GM18873 (cell line): ENCODE data around the gene FUT6.

Source experiments
- ATAC-seq: cut with Tn5 transposase; IDR thresholded peaks from one replicate; pipeline ENCODE4 v1.9.1; 2021; ENCODE audit warnings: mild to moderate bottlenecking, moderate library complexity, moderate number of reproducible peaks; ENCODE audit not compliant: unreplicated experiment, low FRiP score

Gene FUT6

DNA sequence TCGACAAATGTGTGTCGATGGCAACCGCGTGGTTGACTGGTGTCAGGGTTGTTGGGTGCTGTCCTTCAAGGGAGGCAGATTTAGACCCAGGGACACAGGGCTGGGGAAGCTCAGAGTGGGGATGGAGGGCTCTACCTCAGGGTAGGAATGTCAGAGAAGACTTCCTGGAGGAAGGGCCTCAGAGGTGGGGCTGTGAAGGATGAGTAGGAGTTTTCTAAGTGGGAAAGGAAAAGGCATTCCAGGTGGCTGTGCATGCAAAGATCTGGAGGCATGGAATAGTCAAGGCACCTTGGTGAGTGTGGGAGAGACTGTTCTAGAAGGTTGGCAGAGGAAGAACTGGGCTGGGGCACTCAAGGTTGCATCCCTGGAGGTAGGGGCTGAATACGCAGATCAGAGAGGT lies 32.6 kb downstream of the FUT6 start:
- no peak for ATAC-seq

DNA sequence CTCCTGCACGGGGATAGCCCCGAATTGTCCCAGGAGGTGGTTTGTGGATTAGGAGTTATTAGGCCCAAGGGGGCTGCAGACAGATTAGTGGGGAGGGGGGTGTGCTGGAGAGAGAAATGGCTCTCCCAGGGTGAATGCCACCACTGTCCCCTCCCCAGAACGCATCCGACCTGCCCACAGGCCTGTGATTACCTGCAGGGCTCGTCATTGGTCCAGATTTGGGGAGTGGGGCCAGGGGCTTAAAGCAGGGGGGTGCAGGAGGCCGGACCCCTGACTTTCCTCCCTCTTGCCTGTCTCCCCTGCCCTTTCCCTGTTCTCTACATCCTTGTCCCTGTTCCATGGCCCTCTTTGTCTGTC lies 33.4 kb downstream of the FUT6 start:
- ATAC-seq: no peak

DNA sequence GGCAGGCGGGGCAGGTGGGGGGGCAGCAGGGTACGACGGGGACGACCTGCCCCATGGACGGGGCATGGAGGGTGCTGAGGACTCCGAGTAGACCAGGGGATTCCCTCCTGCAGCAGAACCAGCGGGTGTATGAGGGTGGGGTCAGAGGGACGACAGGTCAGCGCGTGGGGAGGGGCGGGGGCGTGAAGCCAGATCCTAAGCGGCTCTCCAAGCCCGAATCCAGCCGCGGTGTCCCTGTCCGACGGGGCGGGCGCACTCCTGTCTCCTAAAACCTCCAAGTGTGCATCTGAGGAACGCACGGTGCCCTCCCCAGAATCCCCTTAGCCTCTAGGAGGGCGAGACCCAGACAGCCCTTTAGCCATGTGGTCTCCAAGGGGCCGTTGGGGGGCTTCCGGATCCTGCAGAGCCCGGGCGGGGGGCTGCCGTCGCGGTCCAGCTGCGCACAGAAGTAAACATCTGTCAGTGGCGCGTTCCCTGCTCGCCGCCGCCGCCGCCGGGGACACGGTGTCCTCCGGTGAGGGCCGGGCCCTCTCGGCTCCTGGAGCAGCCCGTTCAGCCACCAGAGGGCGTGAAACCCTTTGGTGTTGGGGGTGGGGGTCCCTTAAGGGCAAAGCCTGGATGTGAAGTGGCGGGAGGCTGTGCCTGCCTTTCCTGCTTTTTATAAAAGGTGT lies 33.9 kb downstream of the FUT6 start:
- no peak for ATAC-seq

GRCh38 chr19:5804516-5805461 lies 34.7 kb downstream of the FUT6 start, which contains the start of gene NRTN:
NRTN (plus strand) TSS chr19:5805067; CDS start chr19:5824166, 19,099 bp downstream.
- no peak for ATAC-seq

DNA sequence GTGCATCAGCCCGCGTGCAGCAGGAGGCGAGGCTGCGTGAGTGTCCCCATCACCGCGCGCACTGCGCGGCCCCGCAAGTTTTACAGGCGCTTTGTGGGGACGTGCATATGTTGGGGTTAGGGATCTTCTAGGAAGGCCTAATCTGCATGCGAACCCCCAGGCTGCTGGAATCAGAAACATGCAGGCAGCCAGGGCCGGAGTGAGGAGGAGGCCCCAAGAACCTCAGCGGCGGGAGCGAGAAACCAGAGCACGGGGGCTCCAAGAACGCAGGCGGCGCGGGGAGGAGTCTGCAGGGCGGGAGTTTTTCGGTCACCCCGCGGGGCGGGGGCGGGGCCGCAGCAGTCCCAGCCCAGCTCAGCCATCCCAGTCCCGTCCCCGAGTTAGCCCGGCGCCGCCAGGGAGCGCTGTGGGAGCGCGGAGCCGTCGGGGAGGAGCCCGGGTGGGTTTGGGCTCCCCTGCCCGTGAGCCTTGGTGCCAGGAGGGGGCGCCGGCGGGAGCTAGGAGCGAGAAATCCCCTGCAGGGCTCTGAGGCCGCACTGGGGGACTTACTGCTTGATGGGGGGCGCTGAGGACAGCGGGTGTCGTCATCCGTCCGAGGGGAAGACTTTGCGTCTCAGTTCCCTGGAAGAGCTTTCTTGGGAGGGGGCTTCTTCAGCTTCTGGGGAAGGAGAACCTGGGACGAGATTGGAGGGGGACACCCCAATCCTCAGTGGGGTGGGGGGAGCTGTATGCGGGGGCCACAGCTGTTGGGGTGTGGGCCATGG lies 35.6 kb downstream of the FUT6 start:
- peak; percentile 60 for ATAC-seq

GRCh38 chr19:5803441-5803751 lies 36.1 kb downstream of the FUT6 start:
- no peak for ATAC-seq

DNA sequence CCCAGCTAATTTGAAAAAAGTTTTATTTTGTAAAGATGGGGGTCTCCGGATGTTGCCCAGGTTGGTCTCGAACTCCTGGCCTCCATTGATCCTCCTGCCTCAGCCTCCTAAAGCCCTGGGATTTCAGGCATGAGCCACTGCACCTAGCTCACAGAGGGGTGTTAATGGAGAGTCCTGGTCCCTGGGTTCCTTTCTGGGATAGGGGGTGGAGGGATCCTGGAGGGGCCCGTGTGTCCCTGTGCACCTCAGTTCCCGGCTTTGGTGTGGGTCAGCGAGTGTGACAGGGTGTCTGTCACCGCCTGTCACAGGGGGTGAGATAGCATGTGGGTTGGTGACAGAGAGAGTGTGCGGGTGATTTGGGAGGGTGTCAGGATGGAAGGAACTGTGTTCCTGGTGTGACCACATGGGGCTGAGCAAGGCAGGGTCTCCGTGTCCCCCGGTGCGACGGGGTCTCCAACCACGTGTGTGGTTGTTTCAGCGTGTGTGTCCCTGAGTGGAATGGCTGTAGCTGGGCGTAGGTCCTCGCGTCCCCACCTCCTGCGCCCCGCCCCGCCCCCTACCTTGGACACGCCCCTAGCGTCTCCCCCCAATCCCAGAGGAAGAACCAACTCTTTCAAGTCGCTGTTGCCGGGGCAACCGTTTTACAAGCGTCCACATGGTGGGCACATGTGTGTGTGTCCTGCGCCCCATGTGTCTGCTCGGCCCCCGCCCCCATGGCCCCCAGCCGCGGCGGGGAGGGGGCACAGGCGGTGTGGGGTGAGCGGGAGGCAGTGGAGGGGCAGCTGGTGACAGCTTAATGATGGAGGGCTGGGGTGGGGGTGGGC lies 37.5 kb downstream of the FUT6 start:
- ATAC-seq: no peak

- no peak for ATAC-seq
These were observed 38.9 kb downstream of the FUT6 start for GRCh38 chr19:5800361-5801270.

DNA sequence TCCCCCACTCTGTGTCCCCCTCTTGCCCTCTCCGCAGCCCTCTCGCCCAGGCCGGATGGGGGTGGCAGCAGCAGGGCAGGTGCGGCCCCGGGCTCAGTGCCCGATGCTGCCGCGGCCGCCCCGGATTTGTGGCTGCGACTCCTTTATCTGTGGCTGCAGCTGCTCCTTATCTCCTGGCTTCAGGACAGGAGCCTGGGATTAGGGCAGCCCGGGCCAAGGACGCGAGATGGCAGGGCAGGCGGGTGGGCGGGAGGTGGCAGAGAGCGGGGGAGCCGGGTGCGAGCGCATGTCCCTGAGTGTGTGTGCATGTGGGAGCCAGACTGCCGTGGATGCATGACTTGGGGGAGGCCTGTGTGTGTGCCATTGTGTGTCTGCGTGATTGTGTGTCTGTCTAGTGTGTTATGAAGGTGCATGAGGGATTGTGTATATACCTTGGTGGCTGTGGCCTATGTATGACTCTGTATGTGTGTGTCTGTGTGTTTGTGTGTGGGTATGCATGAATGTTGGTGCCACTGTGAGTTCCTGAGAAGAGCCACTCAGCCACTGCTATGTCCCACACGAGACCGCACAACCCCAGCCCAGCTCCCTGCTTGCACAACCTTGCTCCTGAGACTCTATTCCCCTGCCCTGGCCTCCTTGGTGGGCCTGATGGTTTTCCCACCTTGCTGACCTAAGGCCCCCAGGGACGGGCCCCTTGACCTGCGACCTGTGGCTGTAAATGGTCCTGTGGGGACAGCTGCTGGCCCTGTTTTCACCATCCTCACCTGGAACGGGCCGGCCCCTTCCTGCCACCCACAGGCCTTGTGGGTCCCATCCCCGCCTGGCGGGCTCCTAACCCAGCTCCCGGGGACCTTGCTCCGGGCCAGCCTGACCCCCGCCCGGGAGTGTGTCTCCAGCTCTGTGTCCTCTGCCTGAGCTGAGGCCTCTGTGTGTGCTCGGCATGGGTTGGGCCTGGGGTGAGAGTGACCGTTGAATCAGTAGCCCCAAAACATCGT lies 40.0 kb downstream of the FUT6 start:
- no peak for ATAC-seq

GRCh38 chr19:5798244-5798643 lies 41.3 kb downstream of the FUT6 start:
- ATAC-seq: no peak

GRCh38 chr19:5795382-5795919 lies 44.1 kb downstream of the FUT6 start:
- no peak for ATAC-seq

- ATAC-seq: no peak
These were observed 46.3 kb downstream of the FUT6 start for GRCh38 chr19:5793188-5793587.

- ATAC-seq: no peak
These were observed 47.3 kb downstream of the FUT6 start for GRCh38 chr19:5792224-5792623.

GRCh38 chr19:5790559-5791520 lies 48.7 kb downstream of the FUT6 start, which contains the start of gene DUS3L:
DUS3L (minus strand) TSS chr19:5791163; CDS start chr19:5791141, 22 bp downstream.
- ATAC-seq: peak; percentile 80

GRCh38 chr19:5789886-5790558 lies 49.5 kb downstream of the FUT6 start:
- ATAC-seq: no peak

- ATAC-seq: no peak
These were observed 50.1 kb downstream of the FUT6 start for GRCh38 chr19:5789351-5789761.
